ENCODE measurements around the gene MAP1A.

The MAP1A gene

DNA sequence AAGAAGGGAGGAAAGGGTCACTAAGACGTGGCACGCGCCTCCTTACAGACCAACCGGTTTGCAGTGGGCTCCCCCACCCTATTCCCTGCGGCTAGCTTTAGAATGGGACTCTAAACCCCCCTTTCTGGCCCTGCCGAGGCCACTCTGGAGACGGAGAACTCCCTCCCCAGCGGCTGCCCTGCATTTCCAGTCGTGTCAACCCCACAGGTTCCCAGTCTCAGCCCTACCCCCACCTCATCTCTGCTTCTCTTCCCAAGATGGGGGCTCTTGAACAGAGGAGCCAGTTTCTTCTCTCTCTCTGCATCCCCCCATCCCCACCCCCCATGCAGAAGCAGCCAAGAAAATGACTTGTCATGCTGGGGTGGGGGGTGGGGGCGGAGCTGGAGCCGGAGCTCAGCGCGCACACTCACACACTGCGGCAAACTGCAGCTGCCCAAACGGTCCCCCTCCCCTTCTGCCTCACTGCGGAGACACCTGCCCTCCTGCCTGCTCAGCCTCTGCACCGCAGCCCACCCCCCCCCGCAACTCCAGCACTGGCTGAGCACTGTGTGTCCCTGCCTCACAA lies 871 bp downstream of the MAP1A start:
- TF ChIP-seq EZH2phosphoT487 (IDR thresholded peaks at IDR 0.05; ENCODE audit: borderline replicate concordance, low read length): no peak
- TF ChIP-seq, protein P1, sequence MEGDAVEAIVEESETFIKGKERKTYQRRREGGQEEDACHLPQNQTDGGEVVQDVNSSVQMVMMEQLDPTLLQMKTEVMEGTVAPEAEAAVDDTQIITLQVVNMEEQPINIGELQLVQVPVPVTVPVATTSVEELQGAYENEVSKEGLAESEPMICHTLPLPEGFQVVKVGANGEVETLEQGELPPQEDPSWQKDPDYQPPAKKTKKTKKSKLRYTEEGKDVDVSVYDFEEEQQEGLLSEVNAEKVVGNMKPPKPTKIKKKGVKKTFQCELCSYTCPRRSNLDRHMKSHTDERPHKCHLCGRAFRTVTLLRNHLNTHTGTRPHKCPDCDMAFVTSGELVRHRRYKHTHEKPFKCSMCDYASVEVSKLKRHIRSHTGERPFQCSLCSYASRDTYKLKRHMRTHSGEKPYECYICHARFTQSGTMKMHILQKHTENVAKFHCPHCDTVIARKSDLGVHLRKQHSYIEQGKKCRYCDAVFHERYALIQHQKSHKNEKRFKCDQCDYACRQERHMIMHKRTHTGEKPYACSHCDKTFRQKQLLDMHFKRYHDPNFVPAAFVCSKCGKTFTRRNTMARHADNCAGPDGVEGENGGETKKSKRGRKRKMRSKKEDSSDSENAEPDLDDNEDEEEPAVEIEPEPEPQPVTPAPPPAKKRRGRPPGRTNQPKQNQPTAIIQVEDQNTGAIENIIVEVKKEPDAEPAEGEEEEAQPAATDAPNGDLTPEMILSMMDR (IDR thresholded peaks at IDR 0.05; ENCODE audit: low read depth, low read length, poor library complexity, severe bottlenecking): no peak
- H3F3A ChIP-seq (ENCODE audit: control insufficient read depth, insufficient read depth): no peaks in the 10 kb centered on the region
- H3K4me1 ChIP-seq (ENCODE audit: control insufficient read depth, low read length): peaks cover 22% of the 10 kb centered on the region
- no peaks in the 10 kb centered on the region for H3K36me3 ChIP-seq (ENCODE audit: control insufficient read depth, low read length)
- no peaks in the 10 kb centered on the region for H3K9me3 ChIP-seq (ENCODE audit: control insufficient read depth, insufficient read depth, low read length)
- no peaks in the 10 kb centered on the region for H3K79me2 ChIP-seq (ENCODE audit: control insufficient read depth, low read length)
- peak overlapping the region; percentile 50 for H3K4me2 ChIP-seq (ENCODE audit: low read length)
- H3K9me2 ChIP-seq (replicated peaks; ENCODE audit: control insufficient read depth, low read length): no peaks in the 10 kb centered on the region
- no peak overlapping the region for H3K27ac ChIP-seq (ENCODE audit: low read depth, low read length)
- H3K4me3 ChIP-seq (ENCODE audit: low read length): peak overlapping the region; percentile 64
- no peaks in the 10 kb centered on the region for H4K20me1 ChIP-seq (ENCODE audit: control insufficient read depth, insufficient read depth, low read depth, low read length)
- peaks cover 17% of the 10 kb centered on the region for H3K27me3 ChIP-seq (ENCODE audit: control insufficient read depth, low read length)

DNA sequence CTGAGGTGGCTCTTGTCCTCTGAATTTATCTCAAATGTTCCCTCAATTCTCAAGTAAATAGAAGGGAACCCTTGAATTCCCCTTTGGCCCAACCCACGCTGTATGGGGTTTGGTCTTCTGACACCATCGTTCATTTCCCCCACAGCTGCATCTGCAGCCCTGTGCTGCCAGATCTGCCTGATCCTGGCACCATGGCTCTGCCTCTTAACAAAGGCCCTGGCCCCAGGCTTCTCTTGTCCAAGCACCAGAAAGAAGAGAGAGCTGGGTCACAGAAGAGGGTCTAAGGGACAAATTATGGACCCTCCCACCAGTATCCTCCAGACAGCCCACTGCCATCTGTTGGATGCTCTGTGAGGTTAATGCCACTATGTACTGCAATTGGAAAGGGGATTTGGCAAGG lies 1.8 kb downstream of the MAP1A start:
- Histone ChIP-seq H3K36me3 (ENCODE audit: control insufficient read depth, low read length) (no peaks in the 10 kb centered on the region), H3K4me1 (ENCODE audit: control insufficient read depth, low read length) (peaks cover 23% of the 10 kb centered on the region), H3K27ac (ENCODE audit: low read depth, low read length) (no peak overlapping the region), H3K4me2 (ENCODE audit: low read length) (peak overlapping the region; percentile 50; the same call in 1 of the 2 replicates), H3K4me3 (ENCODE audit: low read length) (no peak overlapping the region), H3F3A (ENCODE audit: control insufficient read depth, insufficient read depth) (no peaks in the 10 kb centered on the region), H3K9me2 (replicated peaks; ENCODE audit: control insufficient read depth, low read length) (no peaks in the 10 kb centered on the region), H4K20me1 (ENCODE audit: control insufficient read depth, insufficient read depth, low read depth, low read length) (no peaks in the 10 kb centered on the region), H3K9me3 (ENCODE audit: control insufficient read depth, insufficient read depth, low read length) (no peaks in the 10 kb centered on the region), H3K79me2 (ENCODE audit: control insufficient read depth, low read length) (no peaks in the 10 kb centered on the region), H3K27me3 (ENCODE audit: control insufficient read depth, low read length) (peaks cover 13% of the 10 kb centered on the region)
- TF ChIP-seq, protein P1 (IDR thresholded peaks at IDR 0.05; ENCODE audit: low read depth, low read length, poor library complexity, severe bottlenecking): no peak
- TF ChIP-seq EZH2phosphoT487 (IDR thresholded peaks at IDR 0.05; ENCODE audit: borderline replicate concordance, low read length): no peak

DNA sequence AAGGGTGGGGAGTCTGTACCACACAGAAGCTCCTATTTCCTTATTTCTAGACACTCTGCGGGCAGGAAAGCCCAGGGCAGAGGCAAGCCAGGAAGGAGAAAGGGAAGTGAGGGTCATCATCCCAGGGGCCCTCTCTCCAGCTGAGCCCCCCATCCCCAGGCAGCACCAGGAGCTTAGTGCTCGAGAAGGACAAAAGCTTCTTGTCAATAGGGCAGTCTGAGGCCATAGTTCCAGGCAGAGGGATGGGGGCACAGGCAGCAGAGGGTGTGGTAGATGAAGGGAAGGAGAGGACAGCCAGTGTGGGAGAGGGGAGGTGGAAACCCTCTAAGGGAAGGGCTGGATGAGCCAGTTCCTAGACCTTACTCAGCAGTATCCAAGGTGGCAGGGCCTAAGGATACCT lies 2.7 kb downstream of the MAP1A start:
- Histone ChIP-seq H3K27ac (ENCODE audit: low read depth, low read length) (no peak overlapping the region), H3K4me2 (ENCODE audit: low read length) (no peak overlapping the region), H3K79me2 (ENCODE audit: control insufficient read depth, low read length) (no peaks in the 10 kb centered on the region), H3K4me1 (ENCODE audit: control insufficient read depth, low read length) (peaks cover 32% of the 10 kb centered on the region), H3K9me3 (ENCODE audit: control insufficient read depth, insufficient read depth, low read length) (no peaks in the 10 kb centered on the region), H4K20me1 (ENCODE audit: control insufficient read depth, insufficient read depth, low read depth, low read length) (no peaks in the 10 kb centered on the region), H3K36me3 (ENCODE audit: control insufficient read depth, low read length) (no peaks in the 10 kb centered on the region), H3K9me2 (replicated peaks; ENCODE audit: control insufficient read depth, low read length) (no peaks in the 10 kb centered on the region), H3K27me3 (ENCODE audit: control insufficient read depth, low read length) (peaks cover 13% of the 10 kb centered on the region), H3F3A (ENCODE audit: control insufficient read depth, insufficient read depth) (no peaks in the 10 kb centered on the region), H3K4me3 (ENCODE audit: low read length) (no peak overlapping the region)
- no peak for TF ChIP-seq EZH2phosphoT487 (IDR thresholded peaks at IDR 0.05; ENCODE audit: borderline replicate concordance, low read length)
- TF ChIP-seq, protein P1 (IDR thresholded peaks at IDR 0.05; ENCODE audit: low read depth, low read length, poor library complexity, severe bottlenecking): no peak

All from DOHH2 (cell line).